ENCODE results near the gene SPAG7. TPM values are rescaled to one million over a fixed set of nuclear protein-coding genes. Genes with fewer than 3 reads are reported as not detected.

The SPAG7 gene
- polyA plus RNA-seq, 1 donor (not counting 4 experiments of a cell fraction or from before 2014, with no cell fraction given), result 65.7 TPM

- no peaks in the 10 kb centered on the region for H3K9me3 ChIP-seq (ENCODE audit: control insufficient read depth, low read depth, low read length)
- no peaks in the 10 kb centered on the region for H3K79me2 ChIP-seq (ENCODE audit: control insufficient read depth, insufficient read depth, low read length)
- no peak for TF ChIP-seq EZH2 (IDR thresholded peaks at IDR 0.05; ENCODE audit: low read length)
- peak; percentile 18 to 49 (median 28) for TF ChIP-seq CTCF (optimal IDR thresholded peaks at IDR 0.05 in 1 of 3, IDR thresholded peaks at IDR 0.05 in 1 of 3, conservative IDR thresholded peaks at IDR 0.05 in 1 of 3; ENCODE audit: extremely low read depth in 1 of 3, insufficient read depth in 2 of 3, low read length in 3 of 3)
- H3K27ac ChIP-seq (ENCODE audit: control insufficient read depth, insufficient read depth, low read length), result no peak overlapping the region
- H3K36me3 ChIP-seq (ENCODE audit: control insufficient read depth in 2 of 2, extremely low read depth in 1 of 2, insufficient read depth in 2 of 2, low read length in 2 of 2), result peaks cover 9 to 15% of the 10 kb centered on the region in 2 experiments
- H3K4me2 ChIP-seq (ENCODE audit: control insufficient read depth, extremely low read depth, insufficient read depth, low read depth, low read length), result no peak overlapping the region
- H3K27me3 ChIP-seq (ENCODE audit: control insufficient read depth, extremely low read depth, insufficient read depth, low read length), result no peaks in the 10 kb centered on the region
- H2AFZ ChIP-seq (ENCODE audit: control insufficient read depth, low read length), result no peak overlapping the region
- no peaks in the 10 kb centered on the region for H4K20me1 ChIP-seq (ENCODE audit: control insufficient read depth, extremely low read depth, insufficient read depth, low read length)
- no peak overlapping the region for H3K4me3 ChIP-seq (ENCODE audit: control insufficient read depth in 2 of 3, extremely low read depth in 1 of 3, insufficient read depth in 2 of 3, low read depth in 1 of 3, low read length in 3 of 3)
- dilution Hi-C loops (cut with MboI; ENCODE audit: extremely low pct_ligation_motif_present, low sequenced_read_pairs), result no loop called here
- H3K9ac ChIP-seq (ENCODE audit: control insufficient read depth, extremely low read depth, insufficient read depth, low read length), result no peak overlapping the region
- FAIRE-seq (no peak), DNase-seq (ENCODE audit: low read depth, low spot score) (no peak)
- H3K4me1 ChIP-seq (ENCODE audit: control insufficient read depth, extremely low read depth, insufficient read depth, low read length), result peaks cover 11% of the 10 kb centered on the region
- peaks cover 2% of the 10 kb centered on the region for H3K9me1 ChIP-seq (ENCODE audit: control insufficient read depth, extremely low read depth, insufficient read depth, low read length)
These were observed 11.0 kb downstream of the SPAG7 start for GRCh38 chr17:4956493-4957061.

- no peak for FAIRE-seq
- no peaks in the 10 kb centered on the region for H4K20me1 ChIP-seq (ENCODE audit: control insufficient read depth, extremely low read depth, insufficient read depth, low read length)
- no peak overlapping the region for H3K9ac ChIP-seq (ENCODE audit: control insufficient read depth, extremely low read depth, insufficient read depth, low read length)
- dilution Hi-C loops (cut with MboI; ENCODE audit: extremely low pct_ligation_motif_present, low sequenced_read_pairs), result no loop called here
- H3K4me1 ChIP-seq (ENCODE audit: control insufficient read depth, extremely low read depth, insufficient read depth, low read length), result peaks cover 15% of the 10 kb centered on the region
- H2AFZ ChIP-seq (ENCODE audit: control insufficient read depth, low read length), result no peak overlapping the region
- H3K4me3 ChIP-seq (ENCODE audit: control insufficient read depth in 2 of 3, extremely low read depth in 1 of 3, insufficient read depth in 2 of 3, low read depth in 1 of 3, low read length in 3 of 3), result no peak overlapping the region
- no peaks in the 10 kb centered on the region for H3K27me3 ChIP-seq (ENCODE audit: control insufficient read depth, extremely low read depth, insufficient read depth, low read length)
- H3K9me3 ChIP-seq (ENCODE audit: control insufficient read depth, low read depth, low read length), result no peaks in the 10 kb centered on the region
- no peak for DNase-seq (ENCODE audit: low read depth, low spot score)
- TF ChIP-seq CTCF (optimal IDR thresholded peaks at IDR 0.05 in 1 of 3, IDR thresholded peaks at IDR 0.05 in 1 of 3, conservative IDR thresholded peaks at IDR 0.05 in 1 of 3; ENCODE audit: extremely low read depth in 1 of 3, insufficient read depth in 2 of 3, low read length in 3 of 3), result no peak
- TF ChIP-seq EZH2 (IDR thresholded peaks at IDR 0.05; ENCODE audit: low read length), result no peak
- no peak overlapping the region for H3K27ac ChIP-seq (ENCODE audit: control insufficient read depth, insufficient read depth, low read length)
- no peaks in the 10 kb centered on the region for H3K79me2 ChIP-seq (ENCODE audit: control insufficient read depth, insufficient read depth, low read length)
- peaks cover 2% of the 10 kb centered on the region for H3K9me1 ChIP-seq (ENCODE audit: control insufficient read depth, extremely low read depth, insufficient read depth, low read length)
- no peak overlapping the region for H3K4me2 ChIP-seq (ENCODE audit: control insufficient read depth, extremely low read depth, insufficient read depth, low read depth, low read length)
- H3K36me3 ChIP-seq (ENCODE audit: control insufficient read depth in 2 of 2, extremely low read depth in 1 of 2, insufficient read depth in 2 of 2, low read length in 2 of 2), result peaks cover 4 to 8% of the 10 kb centered on the region in 2 experiments
These were observed 12.5 kb downstream of the SPAG7 start for GRCh38 chr17:4955091-4955490.

Data from keratinocyte (primary cell).